ENCODE data around the gene FOXA3. TPM values are rescaled to one million over a fixed set of nuclear protein-coding genes. Genes with fewer than 3 reads are reported as not detected.

The FOXA3 gene
- total RNA-seq, 1 donor: not detected

GRCh38 chr19:45879055-45879454 lies 14.9 kb downstream of the FOXA3 start:
- no peak for DNase-seq (ENCODE audit: low read depth)

DNA sequence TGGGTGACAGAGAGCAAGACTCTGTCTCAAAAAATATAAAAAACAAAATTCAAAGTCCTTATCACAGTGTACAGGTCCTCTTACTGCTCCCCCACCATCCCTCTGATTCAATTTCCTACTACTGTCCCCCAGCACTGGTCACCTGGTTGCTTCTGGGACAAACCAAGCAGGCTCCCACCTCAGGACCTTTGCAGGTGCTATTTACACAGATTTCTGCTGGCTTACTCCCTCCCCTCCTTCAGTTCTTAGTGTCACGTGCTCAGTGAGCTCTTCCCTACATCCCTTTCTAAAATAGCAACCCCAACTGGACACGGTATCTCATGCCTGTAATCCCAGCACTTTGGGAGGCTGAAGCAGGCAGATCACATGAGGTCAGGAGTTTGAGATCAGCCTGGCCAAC lies 15.8 kb downstream of the FOXA3 start:
- DNase-seq (ENCODE audit: low read depth): no peak
- H3K4me3 ChIP-seq (ENCODE audit: low read depth, low read length): no peak overlapping the region
- TF ChIP-seq, protein P1, sequence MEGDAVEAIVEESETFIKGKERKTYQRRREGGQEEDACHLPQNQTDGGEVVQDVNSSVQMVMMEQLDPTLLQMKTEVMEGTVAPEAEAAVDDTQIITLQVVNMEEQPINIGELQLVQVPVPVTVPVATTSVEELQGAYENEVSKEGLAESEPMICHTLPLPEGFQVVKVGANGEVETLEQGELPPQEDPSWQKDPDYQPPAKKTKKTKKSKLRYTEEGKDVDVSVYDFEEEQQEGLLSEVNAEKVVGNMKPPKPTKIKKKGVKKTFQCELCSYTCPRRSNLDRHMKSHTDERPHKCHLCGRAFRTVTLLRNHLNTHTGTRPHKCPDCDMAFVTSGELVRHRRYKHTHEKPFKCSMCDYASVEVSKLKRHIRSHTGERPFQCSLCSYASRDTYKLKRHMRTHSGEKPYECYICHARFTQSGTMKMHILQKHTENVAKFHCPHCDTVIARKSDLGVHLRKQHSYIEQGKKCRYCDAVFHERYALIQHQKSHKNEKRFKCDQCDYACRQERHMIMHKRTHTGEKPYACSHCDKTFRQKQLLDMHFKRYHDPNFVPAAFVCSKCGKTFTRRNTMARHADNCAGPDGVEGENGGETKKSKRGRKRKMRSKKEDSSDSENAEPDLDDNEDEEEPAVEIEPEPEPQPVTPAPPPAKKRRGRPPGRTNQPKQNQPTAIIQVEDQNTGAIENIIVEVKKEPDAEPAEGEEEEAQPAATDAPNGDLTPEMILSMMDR (IDR thresholded peaks at IDR 0.05; ENCODE audit: insufficient read depth, low read depth, low read length): no peak

More at GRCh38 chr19:45879055-45879454, 14.9 kb downstream of the FOXA3 start:
- H3K4me3 ChIP-seq (ENCODE audit: low read depth, low read length): no peak overlapping the region
- TF ChIP-seq, protein P1 (IDR thresholded peaks at IDR 0.05; ENCODE audit: insufficient read depth, low read depth, low read length): no peak

- DNase-seq (ENCODE audit: low read depth): no peak
Observed at GRCh38 chr19:45881082-45881908, 17.2 kb downstream of the FOXA3 start.

GRCh38 chr19:45881909-45882528 lies 17.9 kb downstream of the FOXA3 start:
- TF ChIP-seq, protein P1 (IDR thresholded peaks at IDR 0.05; ENCODE audit: insufficient read depth, low read depth, low read length): no peak
- H3K4me3 ChIP-seq (ENCODE audit: low read depth, low read length): no peak overlapping the region
- DNase-seq (ENCODE audit: low read depth): no peak

More at GRCh38 chr19:45881082-45881908, 17.2 kb downstream of the FOXA3 start:
- TF ChIP-seq, protein P1 (IDR thresholded peaks at IDR 0.05; ENCODE audit: insufficient read depth, low read depth, low read length): no peak
- H3K4me3 ChIP-seq (ENCODE audit: low read depth, low read length): no peak overlapping the region

DNA sequence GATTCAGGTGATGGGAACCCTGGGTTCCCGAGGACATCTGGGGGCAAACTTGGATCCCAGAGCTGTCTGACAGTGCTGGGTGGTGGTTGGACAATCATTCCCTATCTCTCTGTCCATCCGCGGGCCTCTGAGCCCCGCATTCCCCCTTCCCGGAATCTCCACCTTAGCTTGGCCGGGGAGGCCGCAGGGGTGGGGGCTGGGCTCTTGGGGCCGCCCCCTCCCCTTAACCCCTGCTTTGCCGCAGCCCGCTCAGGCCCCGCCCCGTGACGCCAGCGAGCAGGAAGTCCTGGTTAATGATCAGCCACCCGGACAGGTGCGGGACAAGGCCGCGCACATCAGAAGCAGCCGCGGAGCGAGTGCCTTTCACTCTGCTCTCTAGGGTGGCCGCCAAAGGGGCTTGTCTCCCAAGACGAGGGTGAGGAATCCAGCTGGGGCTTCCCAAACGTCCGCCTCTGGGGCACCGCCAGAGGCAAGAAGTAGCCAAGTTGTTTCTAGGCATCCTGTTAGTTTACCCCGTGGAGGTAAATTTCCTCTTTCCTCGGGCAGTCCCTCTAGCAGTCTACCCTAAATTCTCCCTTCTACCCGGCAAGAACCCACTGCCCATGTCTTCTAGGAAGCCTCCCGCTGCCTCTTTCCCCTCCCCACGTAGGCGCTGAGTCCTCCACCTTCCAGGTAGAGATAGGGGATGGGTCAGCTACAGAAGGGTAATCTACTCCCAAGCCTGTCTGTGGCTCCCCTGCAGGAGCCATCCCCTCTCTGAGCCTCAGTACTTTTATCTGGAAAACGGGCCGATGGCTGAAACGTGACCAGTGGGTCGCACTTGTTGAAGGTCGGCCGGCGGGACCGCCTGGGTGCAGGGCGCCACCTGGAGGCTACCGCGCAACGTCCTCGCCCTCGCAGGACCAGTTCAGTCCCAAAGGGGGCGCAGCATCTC lies 18.8 kb downstream of the FOXA3 start:
- H3K4me3 ChIP-seq (ENCODE audit: low read depth, low read length): peak overlapping the region; percentile 12
- peak; percentile 85 for DNase-seq (ENCODE audit: low read depth)
- TF ChIP-seq, protein P1 (IDR thresholded peaks at IDR 0.05; ENCODE audit: insufficient read depth, low read depth, low read length): peak; percentile 98

- TF ChIP-seq, protein P1 (IDR thresholded peaks at IDR 0.05; ENCODE audit: insufficient read depth, low read depth, low read length): no peak
- no peak for DNase-seq (ENCODE audit: low read depth)
- H3K4me3 ChIP-seq (ENCODE audit: low read depth, low read length): no peak overlapping the region
Observed at GRCh38 chr19:45883586-45883880, 19.4 kb downstream of the FOXA3 start.
